Right lobe of liver (tissue), 6 donors: ENCODE data around the gene KIF27. TPM values are rescaled to one million over a fixed set of nuclear protein-coding genes. Genes with fewer than 3 reads are reported as not detected.
"Not testable (repeated sequence)": the region's sequence is repeated elsewhere in the genome, so short reads cannot be mapped to it uniquely, and the experiment has no call there.

Experiments used
- ATAC-seq, 4 donors: fragments of 200-7000 bp; cut with Tn5 transposase; one replicate each; pipeline ENCODE4 v1.9.1; 2020; ENCODE audit warnings: mild to moderate bottlenecking in 4 of 4, moderate library complexity in 4 of 4
- DNase-seq, 3 donors: peaks; one replicate each; pipeline ENCODE4 v3.0.0-alpha.2; 2020
- H3K27ac ChIP-seq, 3 donors: fragments of 200-600 bp; one replicate each; pipeline ENCODE4 v1.8.0; 2022
- H3K27me3 ChIP-seq, 2 donors: fragments of 200-600 bp; one replicate each; pipeline ENCODE4 v1.8.0; 2022
- H3K36me3 ChIP-seq, 4 donors: fragments of 200-600 bp; sonication (generic) in 1 of 4; one replicate each; pipeline versions ENCODE4 v1.5.1 to v1.8.0; 2017 to 2022; ENCODE audit warnings: control low read depth in 1 of 4
- H3K4me1 ChIP-seq, 4 donors: fragments of 200-600 bp; sonication (generic) in 1 of 4; one replicate each; pipeline versions ENCODE4 v1.5.1 to v1.8.0; 2017 to 2022; ENCODE audit warnings: control low read depth in 1 of 4
- H3K4me3 ChIP-seq, 3 donors: fragments of 200-600 bp; one replicate each; pipeline ENCODE4 v1.8.0; 2022
- H3K9me3 ChIP-seq, 4 donors: fragments of 200-600 bp; sonication (generic) in 1 of 4; one replicate each; pipeline versions ENCODE4 v1.5.1 to v1.8.0; 2017 to 2022; ENCODE audit warnings: control low read depth in 1 of 4
- CTCF ChIP-seq, 4 donors: fragments of 200-600 bp in 3 of 4; fragments of 450-650 bp in 1 of 4; IDR thresholded peaks; one replicate each; pipeline versions ENCODE4 v1.5.1 to v1.8.0; 2016 to 2022; ENCODE audit warnings: antibody characterized with exemption in 4 of 4, mild to moderate bottlenecking in 2 of 4
- POLR2A ChIP-seq: fragments of 450-650 bp; IDR thresholded peaks from one replicate; pipeline ENCODE4 v1.6.1; 2017; ENCODE audit warnings: antibody characterized with exemption, mild to moderate bottlenecking
- WGBS: methylation state at CpG from one replicate; pipeline ENCODE4 v1.1.6; 2018; ENCODE audit warnings: low coverage, low lambda C conversion rate; ENCODE audit not compliant: insufficient coverage; ENCODE audit errors: missing lambda C conversion rate; 5-methylcytosine and 5-hydroxymethylcytosine counted together
- intact Hi-C, 2 donors: fragments of 100-400 bp; cut with DNase I; formaldehyde crosslinking; loops; one replicate each; pipeline versions ENCODE4 v1.11.2 to v1.14.1; 2022
- total RNA-seq, 6 experiments: library from RNA; depleted of rRNA in 2 of 6; stranded (reverse); fragments of >200 nt in 2 of 6; fragmentation: NEBNext Ultra II Directional in 3 of 6; extraction: Animal tissue kit (Norgen Biotek cat#: 25700) in 3 of 6; gene quantifications; one replicate each; pipeline versions ENCODE4 v1.1.0 to v1.2.4, GENCODE V29; 2016 to 2023
- donor health status: DM: no; HTN: yes; CAD: no.
- donor health status: DM: no; HTN: no; CAD: no.
- donor health status: DM: no; HTN: no; CAD: no.
- donor health status: DM: no; HTN: yes; CAD: no.
- donor health status: DM: no; HTN: yes; CAD: no.

Gene KIF27
- total RNA-seq, 6 experiments from 2014 or later, result 1.1 to 2.8 (median 2.2) TPM

DNA sequence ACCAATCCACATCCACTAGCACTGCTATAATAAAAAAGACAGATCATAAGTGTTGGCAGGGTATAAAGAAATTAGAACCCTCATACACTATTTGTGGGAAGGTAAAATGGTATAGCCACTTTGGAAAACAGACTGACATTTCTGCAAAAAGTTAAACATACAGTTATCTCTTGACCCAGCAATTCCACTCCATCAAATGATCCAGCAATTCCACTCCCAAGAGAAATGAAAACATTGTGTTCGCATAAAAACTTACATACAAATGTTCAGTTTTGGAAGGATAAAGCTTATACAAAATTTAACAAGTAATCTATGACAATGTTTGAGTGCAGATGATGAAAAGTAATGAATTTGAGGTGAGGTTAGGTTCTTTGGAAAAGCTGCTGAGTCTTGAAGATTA lies 2.1 kb downstream of the KIF27 start:
- peaks cover 0 to 6% (median 0%) of the 10 kb centered on the region in 4 donors for H3K4me1 ChIP-seq
- intact Hi-C loops, result no loop called here

GRCh38 chr9:83912194-83912593 lies 9.0 kb downstream of the KIF27 start:
- TF ChIP-seq CTCF (IDR thresholded peaks at IDR 0.05), result peak; percentile 41 to 63 (median 52)
- DNase-seq, H3K36me3 ChIP-seq, H3K27me3 ChIP-seq, H3K9me3 ChIP-seq, H3K27ac ChIP-seq, intact Hi-C loops, H3K4me1 ChIP-seq, H3K4me3 ChIP-seq: not testable (repeated sequence)
- 27% methylated on average over 3 of the region's 3 CpGs for WGBS
- peak; percentile 73 to 88 (median 86) for ATAC-seq

More for the DNA sequence above, 2.1 kb downstream of the KIF27 start:
- no peak overlapping the region for H3K27ac ChIP-seq
- no peak for TF ChIP-seq POLR2A
- no peak for TF ChIP-seq CTCF (IDR thresholded peaks at IDR 0.05)
- ATAC-seq, result no peak
- DNase-seq, result no peak
- H3K36me3 ChIP-seq, result peaks cover 0 to 3% (median 0%) of the 10 kb centered on the region in 4 donors
- H3K27me3 ChIP-seq, result no peaks in the 10 kb centered on the region
- 94% methylated on average over 1 of the region's 1 CpG for WGBS
- H3K4me3 ChIP-seq, result no peak overlapping the region
- H3K9me3 ChIP-seq, result no peaks in the 10 kb centered on the region

DNA sequence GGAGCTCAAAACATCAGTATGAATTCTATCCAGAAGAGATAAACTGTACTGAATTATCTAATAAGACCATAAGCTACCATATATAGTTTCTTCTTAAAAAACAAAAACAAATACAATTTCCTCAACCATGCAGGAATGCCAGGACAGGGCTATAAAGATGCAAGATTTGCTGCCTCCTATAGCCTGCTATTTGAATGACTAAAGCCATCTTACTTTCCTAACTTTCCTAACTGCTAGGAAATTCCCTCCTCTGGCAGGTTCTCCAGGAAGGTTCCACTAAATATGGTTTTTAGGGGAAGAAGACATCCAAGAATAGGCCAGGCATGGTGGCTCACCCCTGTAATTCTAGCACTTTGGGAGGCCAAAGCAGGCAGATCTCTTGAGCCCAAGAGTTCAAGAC lies 15.1 kb downstream of the KIF27 start:
- intact Hi-C loops, result no loop called here
- TF ChIP-seq POLR2A (no peak), CTCF (IDR thresholded peaks at IDR 0.05) (no peak)
- H3K36me3 ChIP-seq, result no peaks in the 10 kb centered on the region

DNA sequence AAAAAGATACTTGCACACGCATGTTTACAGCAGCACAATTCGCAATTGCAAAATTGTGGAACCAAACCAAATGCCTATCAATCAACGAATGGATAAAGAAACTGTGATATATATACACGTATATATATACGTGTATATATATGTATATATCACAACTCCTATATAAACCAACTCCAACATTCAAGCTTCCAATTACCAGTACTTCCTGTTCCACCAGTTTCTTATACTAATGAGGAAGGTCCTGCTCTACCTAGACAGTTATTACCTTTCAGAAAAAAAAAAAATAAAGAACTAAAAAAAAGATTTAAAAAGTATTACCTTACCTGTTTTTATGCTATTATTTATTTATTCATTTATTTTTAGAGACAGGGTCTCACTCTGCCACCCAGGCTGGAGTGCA lies 20.6 kb downstream of the KIF27 start:
- H3K27me3 ChIP-seq, H3K4me1 ChIP-seq, ATAC-seq, H3K27ac ChIP-seq, H3K4me3 ChIP-seq, H3K9me3 ChIP-seq, DNase-seq, intact Hi-C loops, H3K36me3 ChIP-seq: not testable (repeated sequence)
- WGBS, result 83% methylated on average over 2 of the region's 5 CpGs

More for the DNA sequence above, 15.1 kb downstream of the KIF27 start:
- no peak overlapping the region for H3K27ac ChIP-seq
- no peak overlapping the region for H3K4me3 ChIP-seq
- no peak for ATAC-seq
- no peaks in the 10 kb centered on the region for H3K4me1 ChIP-seq
- DNase-seq, result no peak
- no peaks in the 10 kb centered on the region for H3K27me3 ChIP-seq
- no peaks in the 10 kb centered on the region for H3K9me3 ChIP-seq

DNA sequence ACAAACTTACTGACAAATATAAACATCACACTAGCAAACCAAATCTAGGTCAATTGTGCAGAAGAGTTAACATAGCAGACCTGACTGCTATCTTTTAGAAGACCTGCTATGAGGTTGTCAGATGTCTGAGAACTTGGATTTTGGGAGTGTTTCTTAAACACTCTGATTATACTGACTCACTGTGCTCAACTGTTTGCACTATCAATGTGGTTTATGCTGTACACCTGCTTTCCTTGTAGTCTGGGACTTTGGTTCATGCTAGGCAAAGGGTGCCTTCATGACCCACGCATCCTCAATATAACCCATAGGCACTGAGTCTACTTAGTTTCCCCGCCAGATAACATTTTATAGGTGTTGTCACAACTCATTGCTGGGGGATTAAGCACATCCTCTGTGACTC lies 26.9 kb downstream of the KIF27 start:
- H3K27ac ChIP-seq, H3K4me3 ChIP-seq, H3K9me3 ChIP-seq, H3K27me3 ChIP-seq, intact Hi-C loops, H3K4me1 ChIP-seq, ATAC-seq, DNase-seq, H3K36me3 ChIP-seq: not testable (repeated sequence)
- WGBS, result 83% methylated on average over 2 of the region's 2 CpGs

DNA sequence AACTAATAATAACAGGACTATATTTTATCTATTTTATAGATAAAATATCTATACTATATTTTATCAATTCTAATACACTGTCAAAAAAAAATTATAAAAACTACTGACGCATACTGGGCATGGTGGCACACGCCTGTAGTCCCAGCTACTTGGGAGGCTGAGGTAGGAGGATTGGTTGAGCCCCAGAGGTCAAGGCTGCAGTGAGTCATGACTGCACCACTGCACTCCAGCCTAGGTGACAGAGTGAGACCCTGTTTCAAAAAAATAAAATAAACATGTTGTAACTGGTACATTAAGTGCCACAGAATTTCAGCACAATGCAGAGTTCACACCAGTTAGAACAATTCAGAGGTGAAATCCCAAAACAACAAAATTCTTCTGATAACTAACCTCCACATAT lies 34.7 kb downstream of the KIF27 start:
- intact Hi-C loops, H3K9me3 ChIP-seq, H3K4me1 ChIP-seq, H3K4me3 ChIP-seq, H3K27ac ChIP-seq, DNase-seq, H3K36me3 ChIP-seq, H3K27me3 ChIP-seq, ATAC-seq: not testable (repeated sequence)
- WGBS, result 96% methylated on average over 2 of the region's 2 CpGs

DNA sequence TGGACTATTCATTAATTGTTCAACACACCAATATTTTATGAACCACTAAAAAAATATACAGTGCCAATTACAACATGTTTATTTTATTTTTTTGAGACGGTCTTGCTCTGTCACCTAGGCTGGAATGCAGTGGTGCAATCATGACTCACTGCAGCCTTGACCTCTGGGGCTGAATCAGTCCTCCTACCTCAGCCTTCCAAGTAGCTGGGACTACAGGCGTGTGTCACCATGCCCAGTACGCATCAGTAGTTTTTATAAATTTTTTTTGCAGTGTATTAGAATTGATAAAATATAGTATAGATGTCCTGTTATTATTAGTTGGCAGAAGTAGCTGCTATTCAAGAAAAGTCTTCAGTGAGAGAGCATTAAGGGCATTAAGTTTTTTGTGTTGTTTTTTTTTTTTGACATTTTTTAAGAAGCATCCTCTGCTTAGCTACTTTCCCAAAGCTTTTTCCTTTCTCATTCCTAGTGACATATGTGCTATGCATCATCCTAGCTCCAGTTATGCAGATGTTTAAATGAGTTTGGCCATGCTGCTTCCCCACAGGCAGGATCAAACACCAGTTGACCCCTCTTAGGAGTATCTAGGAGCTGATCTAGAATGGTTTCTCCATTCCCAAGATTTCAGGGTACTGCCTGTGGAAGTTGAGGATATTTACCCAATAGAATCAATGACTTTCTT lies 35.5 kb downstream of the KIF27 start:
- H3K27ac ChIP-seq, H3K36me3 ChIP-seq, H3K4me3 ChIP-seq, H3K9me3 ChIP-seq, H3K4me1 ChIP-seq, intact Hi-C loops, H3K27me3 ChIP-seq: not testable (repeated sequence)
- DNase-seq (peak in 1 of 3 donors; percentile 66), ATAC-seq (peak in 3 of 4 donors; percentile 40 to 98 (median 66))
- WGBS, result 38% methylated on average over 3 of the region's 3 CpGs

GRCh38 chr9:83881687-83882408 lies 39.4 kb downstream of the KIF27 start:
- ATAC-seq, H3K4me1 ChIP-seq, intact Hi-C loops, H3K27ac ChIP-seq, DNase-seq, H3K36me3 ChIP-seq, H3K27me3 ChIP-seq, H3K4me3 ChIP-seq, H3K9me3 ChIP-seq: not testable (repeated sequence)
- WGBS, result 91% methylated on average over 6 of the region's 6 CpGs
